ENCODE results near the gene ODC1.

Gene ODC1

GRCh38 chr2:10413503-10413902, 34.6 kb downstream of the ODC1 start:
- DNase-seq: no peak

- peak in 1 of 2 experiments; percentile 18 for DNase-seq
Observed at GRCh38 chr2:10412380-10412779, 35.7 kb downstream of the ODC1 start.

GRCh38 chr2:10411557-10411956, 36.6 kb downstream of the ODC1 start:
- no peak for DNase-seq

- DNase-seq: no peak
Observed at GRCh38 chr2:10410823-10411437, 37.2 kb downstream of the ODC1 start.

- DNase-seq: peak; percentile 47 to 68
Observed at GRCh38 chr2:10410001-10410822, 37.9 kb downstream of the ODC1 start.

GRCh38 chr2:10408649-10409579, 39.2 kb downstream of the ODC1 start:
- DNase-seq: peak; percentile 38 to 82

GRCh38 chr2:10407841-10408648, 40.1 kb downstream of the ODC1 start:
- no peak for DNase-seq

- no peak for DNase-seq
Observed at GRCh38 chr2:10407432-10407831, 40.7 kb downstream of the ODC1 start.

- no peak for DNase-seq
Observed at GRCh38 chr2:10406491-10407188, 41.5 kb downstream of the ODC1 start.

- DNase-seq: no peak
Observed at GRCh38 chr2:10406016-10406415, 42.1 kb downstream of the ODC1 start.

GRCh38 chr2:10405448-10405847, 42.7 kb downstream of the ODC1 start:
- no peak for DNase-seq

GRCh38 chr2:10404324-10405143, 43.6 kb downstream of the ODC1 start:
- DNase-seq: no peak

GRCh38 chr2:10402653-10403215, 45.4 kb downstream of the ODC1 start:
- no peak for DNase-seq

- no peak for DNase-seq
Observed at GRCh38 chr2:10402062-10402585, 46.0 kb downstream of the ODC1 start.

- no peak for DNase-seq
Observed at GRCh38 chr2:10400978-10401951, 46.9 kb downstream of the ODC1 start.

- DNase-seq: peak in 1 of 2 experiments; percentile 62
Observed at GRCh38 chr2:10400568-10400977, 47.6 kb downstream of the ODC1 start.

- no peak for DNase-seq
Observed at GRCh38 chr2:10400002-10400401, 48.1 kb downstream of the ODC1 start.

GRCh38 chr2:10399358-10399757, 48.8 kb downstream of the ODC1 start:
- DNase-seq: no peak

GRCh38 chr2:10398496-10398895, 49.6 kb downstream of the ODC1 start:
- DNase-seq: no peak
